B cell (primary cell): ENCODE results near the gene SIGLEC6. TPM values are rescaled to one million over a fixed set of nuclear protein-coding genes. Genes with fewer than 3 reads are reported as not detected.

Experiments
- ATAC-seq: fragments of 200-7000 bp; cut with Tn5 transposase; one replicate; pipeline ENCODE4 v1.10.0; 2021; ENCODE audit warnings: low read depth, mild to moderate bottlenecking, moderate number of reproducible peaks, moderate library complexity
- CTCF ChIA-PET: fragments of 350-600 bp; sonication (Branson Sonifier 250); formaldehyde crosslinking; loops from one replicate; lab custom pipeline; 2021; ENCODE audit warnings: antibody characterized with exemption, inconsistent platforms; lab: Charles Lee
- POLR2A ChIA-PET: fragments of 350-600 bp; sonication (Branson Sonifier 250); formaldehyde crosslinking; loops from one replicate; lab custom pipeline; 2021; ENCODE audit warnings: antibody characterized with exemption; lab: Charles Lee
- DNase-seq: peaks from one replicate; pipeline ENCODE4 v3.0.0; 2013
- H2AFZ ChIP-seq: 2 replicates; pipeline ENCODE4 v1.6.1; 2012; ENCODE audit warnings: mild to moderate bottlenecking, low read depth, low read length; ENCODE audit not compliant: insufficient read depth, poor library complexity, severe bottlenecking
- H3K27ac ChIP-seq, 2 donors: 1 replicate in 1 of 2; 2 replicates in 1 of 2; pipeline ENCODE4 v1.5.1; 2012 to 2013; ENCODE audit warnings: low read length in 2 of 2, mild to moderate bottlenecking in 2 of 2, moderate library complexity in 1 of 2
- H3K27me3 ChIP-seq, 4 experiments: fragments of 200-600 bp in 1 of 4; sonication (generic) in 1 of 4; replicated peaks in 1 of 4; 1 replicate in 2 of 4; 2 replicates in 2 of 4; pipeline versions ENCODE4 v1.6.1 to v1.7.0; 2013 to 2016; ENCODE audit warnings: low read length in 3 of 4, mild to moderate bottlenecking in 2 of 4, mixed read lengths in 1 of 4, moderate library complexity in 1 of 4; ENCODE audit not compliant: insufficient read depth in 4 of 4, control insufficient read depth in 3 of 4; ENCODE audit errors: control extremely low read depth in 1 of 4
- H3K36me3 ChIP-seq, 2 experiments: replicated peaks in 1 of 2; 1 replicate in 1 of 2; 2 replicates in 1 of 2; pipeline versions ENCODE4 v1.6.1 to v1.7.1; 2013; ENCODE audit warnings: low read length in 1 of 2; ENCODE audit not compliant: insufficient read depth in 2 of 2, control insufficient read depth in 1 of 2; ENCODE audit errors: control extremely low read depth in 1 of 2, extremely low read depth in 1 of 2
- H3K4me1 ChIP-seq, 2 donors: fragments of 200-600 bp in 1 of 2; sonication (generic) in 1 of 2; 1 replicate in 1 of 2; 2 replicates in 1 of 2; pipeline versions ENCODE4 v1.5.1 to v1.6.1; 2013 to 2017; ENCODE audit warnings: low read length in 2 of 2; ENCODE audit not compliant: control insufficient read depth in 2 of 2, insufficient read depth in 2 of 2
- H3K4me2 ChIP-seq: replicated peaks from 2 replicates; pipeline ENCODE3; 2012; ENCODE audit warnings: mild to moderate bottlenecking, low read depth, low read length; ENCODE audit not compliant: poor library complexity, severe bottlenecking
- H3K4me3 ChIP-seq, 5 experiments: fragments of 200-600 bp in 1 of 5; sonication (generic) in 1 of 5; 1 replicate in 3 of 5; 2 replicates in 2 of 5; pipeline versions ENCODE4 v1.5.1 to v1.7.0; 2011 to 2016; ENCODE audit warnings: low read length in 4 of 5, mild to moderate bottlenecking in 4 of 5, low read depth in 2 of 5, control low read depth in 1 of 5, moderate library complexity in 1 of 5; ENCODE audit not compliant: insufficient read depth in 1 of 5; ENCODE audit errors: control extremely low read depth in 1 of 5, extremely low read depth in 1 of 5
- H3K79me2 ChIP-seq: fragments of 200-600 bp; sonication (generic); one replicate; pipeline ENCODE4 v1.6.0; 2016; ENCODE audit warnings: low read length; ENCODE audit not compliant: control insufficient read depth, insufficient read depth
- H3K9ac ChIP-seq: fragments of 200-600 bp; sonication (generic); 2 replicates; pipeline ENCODE4 v1.6.1; 2017; ENCODE audit warnings: mild to moderate bottlenecking, low read length, moderate library complexity
- H3K9me3 ChIP-seq, 3 donors: one replicate each; pipeline versions ENCODE4 v1.6.1 to v1.7.1; 2013; ENCODE audit warnings: low read length in 2 of 3; ENCODE audit not compliant: control insufficient read depth in 2 of 3, insufficient read depth in 1 of 3; ENCODE audit errors: control extremely low read depth in 1 of 3
- H4K20me1 ChIP-seq: 2 replicates; pipeline ENCODE4 v1.6.0; 2012; ENCODE audit warnings: mild to moderate bottlenecking, low read length; ENCODE audit not compliant: insufficient read depth, control insufficient read depth, poor library complexity, severe bottlenecking
- H3K27ac Mint-ChIP-seq: one replicate; pipeline ENCODE4 v1.8.0; 2021; ENCODE audit warnings: mixed read lengths
- H3K27me3 Mint-ChIP-seq: one replicate; pipeline ENCODE4 v1.8.0; 2021; ENCODE audit warnings: mixed read lengths
- H3K4me1 Mint-ChIP-seq: one replicate; pipeline ENCODE4 v1.8.0; 2021; ENCODE audit warnings: mixed read lengths
- H3K4me3 Mint-ChIP-seq: one replicate; pipeline ENCODE4 v1.8.0; 2021; ENCODE audit warnings: mixed read lengths
- H3K9me3 Mint-ChIP-seq: one replicate; pipeline ENCODE4 v1.8.0; 2022; ENCODE audit warnings: mixed read lengths; ENCODE audit not compliant: insufficient read depth
- EZH2 ChIP-seq: IDR thresholded peaks from 2 replicates; pipeline ENCODE4 v1.6.1; 2012; ENCODE audit warnings: borderline replicate concordance, low read depth, mild to moderate bottlenecking, moderate library complexity, low read length; ENCODE audit not compliant: insufficient read depth, poor library complexity, severe bottlenecking
- WGBS: methylation state at CpG from one replicate; pipeline ENCODE4 v1.1.5; 2013; ENCODE audit warnings: missing lambda C conversion rate; ENCODE audit not compliant: insufficient coverage; 5-methylcytosine and 5-hydroxymethylcytosine counted together
- intact Hi-C: fragments of 100-400 bp; cut with micrococcal nuclease; formaldehyde crosslinking; loops from one replicate; pipeline ENCODE4 v1.10.0; 2022
- polyA plus RNA-seq: library from polyadenylated mRNA; depleted of rRNA; stranded (reverse); fragments of >200 nt; gene quantifications from 2 replicates; pipeline ENCODE4 v1.2.3, GENCODE V29; 2012
- total RNA-seq, 2 donors: library from RNA; stranded (reverse); fragments of 120-200 nt in 1 of 2; gene quantifications; 1 replicate in 1 of 2; 2 replicates in 1 of 2; pipeline versions ENCODE4 v1.2.3 to v1.2.4, GENCODE V29; 2013 to 2022
- TF ChIP-seq, protein P1 (sequence below): fragments of 200-600 bp; IDR thresholded peaks from one replicate; pipeline ENCODE4 v1.8.0; 2022; ENCODE audit warnings: antibody characterized with exemption, mild to moderate bottlenecking

Gene SIGLEC6
- total and polyA plus RNA-seq, 2 donors (not counting 1 experiment from before 2014, with no cell fraction given), result 21.2 to 35.4 TPM

DNA sequence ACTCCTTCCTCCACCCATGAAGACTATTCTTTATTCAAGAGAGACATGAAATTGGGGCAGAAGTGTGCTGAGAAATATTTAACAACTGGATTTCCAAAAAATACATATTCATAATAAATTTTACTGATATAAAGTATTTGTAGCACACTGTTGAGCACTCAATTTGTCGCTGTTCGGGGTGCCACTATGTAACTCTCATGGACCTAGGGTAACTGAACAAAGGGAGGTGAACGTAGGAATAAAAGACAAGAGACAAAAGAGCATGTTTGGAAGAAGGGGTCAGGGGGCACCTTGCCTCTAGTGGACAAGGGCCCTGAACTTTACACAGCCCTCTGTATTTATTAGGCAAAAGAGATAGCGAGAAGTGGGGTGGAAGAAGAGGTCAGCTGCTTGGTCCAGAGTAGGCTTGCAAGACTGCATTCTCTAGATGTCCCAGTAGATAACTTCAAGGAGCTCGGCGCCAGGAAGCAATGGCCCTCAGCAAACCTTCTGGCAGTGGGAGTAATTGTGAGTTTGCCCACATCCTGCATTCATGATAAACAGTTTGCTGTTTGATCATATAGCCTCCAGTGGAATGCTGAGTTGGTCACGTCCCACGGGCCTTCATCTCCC lies 35.1 kb upstream of the SIGLEC6 start:
- Mint-ChIP-seq H3K4me1 (peaks cover 38% of the 10 kb centered on the region), H3K27me3 (no peaks in the 10 kb centered on the region), H3K27ac (no peak overlapping the region), H3K4me3 (no peak overlapping the region), H3K9me3 (no peaks in the 10 kb centered on the region)
- H3K79me2 ChIP-seq, result peaks cover 6% of the 10 kb centered on the region
- ChIA-PET CTCF (interaction anchor here (2.6 kb wide), 1 partner anchor 90 kb away, joined by 12 read pairs; no protein-coding TSS in a partner anchor), POLR2A (no interaction called here)
- no peak overlapping the region for H3K4me3 ChIP-seq
- H2AFZ ChIP-seq, result no peak overlapping the region
- H3K9ac ChIP-seq, result no peak overlapping the region
- WGBS, result 55% methylated on average over 2 of the region's 8 CpGs
- DNase-seq (no peak), ATAC-seq (no peak)
- intact Hi-C loops, result no loop called here
- no peaks in the 10 kb centered on the region for H3K9me3 ChIP-seq
- no peaks in the 10 kb centered on the region for H3K27me3 ChIP-seq
- H3K4me2 ChIP-seq, result no peak overlapping the region
- no peak overlapping the region for H3K27ac ChIP-seq
- H3K4me1 ChIP-seq, result peaks cover 28 to 30% of the 10 kb centered on the region in 2 donors
- no peak for TF ChIP-seq EZH2
- TF ChIP-seq, protein P1, sequence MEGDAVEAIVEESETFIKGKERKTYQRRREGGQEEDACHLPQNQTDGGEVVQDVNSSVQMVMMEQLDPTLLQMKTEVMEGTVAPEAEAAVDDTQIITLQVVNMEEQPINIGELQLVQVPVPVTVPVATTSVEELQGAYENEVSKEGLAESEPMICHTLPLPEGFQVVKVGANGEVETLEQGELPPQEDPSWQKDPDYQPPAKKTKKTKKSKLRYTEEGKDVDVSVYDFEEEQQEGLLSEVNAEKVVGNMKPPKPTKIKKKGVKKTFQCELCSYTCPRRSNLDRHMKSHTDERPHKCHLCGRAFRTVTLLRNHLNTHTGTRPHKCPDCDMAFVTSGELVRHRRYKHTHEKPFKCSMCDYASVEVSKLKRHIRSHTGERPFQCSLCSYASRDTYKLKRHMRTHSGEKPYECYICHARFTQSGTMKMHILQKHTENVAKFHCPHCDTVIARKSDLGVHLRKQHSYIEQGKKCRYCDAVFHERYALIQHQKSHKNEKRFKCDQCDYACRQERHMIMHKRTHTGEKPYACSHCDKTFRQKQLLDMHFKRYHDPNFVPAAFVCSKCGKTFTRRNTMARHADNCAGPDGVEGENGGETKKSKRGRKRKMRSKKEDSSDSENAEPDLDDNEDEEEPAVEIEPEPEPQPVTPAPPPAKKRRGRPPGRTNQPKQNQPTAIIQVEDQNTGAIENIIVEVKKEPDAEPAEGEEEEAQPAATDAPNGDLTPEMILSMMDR, result no peak
- no peaks in the 10 kb centered on the region for H4K20me1 ChIP-seq
- no peaks in the 10 kb centered on the region for H3K36me3 ChIP-seq

DNA sequence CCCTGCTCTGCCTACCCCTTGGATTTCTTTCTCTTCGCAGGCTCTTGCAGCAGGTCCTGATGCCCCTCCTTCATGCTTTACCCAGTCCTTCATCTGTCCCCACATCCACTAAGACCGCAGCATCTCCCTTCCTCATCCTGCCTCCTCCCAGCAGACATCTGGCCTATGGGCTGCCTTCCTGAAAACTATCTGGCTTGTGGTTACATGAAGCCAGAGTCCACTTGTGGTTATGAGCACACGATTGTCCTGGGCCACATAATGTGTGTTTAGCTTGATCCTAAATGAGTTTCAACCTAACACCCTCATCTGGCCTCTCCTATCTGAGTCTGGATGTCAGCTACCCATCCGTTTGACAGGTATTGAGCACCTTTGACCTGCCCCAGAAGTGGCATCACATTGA lies 34.1 kb upstream of the SIGLEC6 start:
- H3K9me3 Mint-ChIP-seq, result no peaks in the 10 kb centered on the region
- no peak for ATAC-seq
- Histone ChIP-seq H3K4me3 (no peak overlapping the region), H2AFZ (no peak overlapping the region), H4K20me1 (no peaks in the 10 kb centered on the region), H3K27ac (no peak overlapping the region), H3K9me3 (no peaks in the 10 kb centered on the region), H3K79me2 (peaks cover 2% of the 10 kb centered on the region), H3K4me1 (peaks cover 23 to 25% of the 10 kb centered on the region in 2 donors), H3K4me2 (no peak overlapping the region), H3K27me3 (no peaks in the 10 kb centered on the region), H3K9ac (no peak overlapping the region), H3K36me3 (no peaks in the 10 kb centered on the region)
- peak overlapping the region; percentile 37 for H3K4me3 Mint-ChIP-seq
- H3K4me1 Mint-ChIP-seq, result peaks cover 28% of the 10 kb centered on the region
- TF ChIP-seq EZH2, result no peak
- TF ChIP-seq, protein P1, result no peak
- POLR2A ChIA-PET, result interaction anchor here (0.7 kb wide), 1 partner anchor 33 kb away, joined by 3 read pairs; no protein-coding TSS in a partner anchor
- intact Hi-C loops, result no loop called here
- peak overlapping the region; percentile 17 for H3K27ac Mint-ChIP-seq
- CTCF ChIA-PET, result interaction anchor here (0.8 to 2.6 kb wide), 7 partner anchors 15 to 91 kb away, joined by 3 to 12 read pairs (median 3); no protein-coding TSS in a partner anchor
- DNase-seq, result no peak
- WGBS, result 40% methylated on average over 3 of the region's 4 CpGs
- H3K27me3 Mint-ChIP-seq, result no peaks in the 10 kb centered on the region
